ENCODE measurements around the gene KRI1.

KRI1 gene

GRCh38 chr19:10565567-10566407, at the start of gene KRI1:
KRI1 (minus strand) TSS chr19:10566010; CDS start chr19:10565999, 11 bp downstream.
- peak; percentile 97 for DNase-seq

GRCh38 chr19:10612499-10613119, 46.8 kb upstream of the KRI1 start:
- no peak for DNase-seq

- DNase-seq: no peak
Observed at GRCh38 chr19:10611907-10612306, 46.1 kb upstream of the KRI1 start.

DNA sequence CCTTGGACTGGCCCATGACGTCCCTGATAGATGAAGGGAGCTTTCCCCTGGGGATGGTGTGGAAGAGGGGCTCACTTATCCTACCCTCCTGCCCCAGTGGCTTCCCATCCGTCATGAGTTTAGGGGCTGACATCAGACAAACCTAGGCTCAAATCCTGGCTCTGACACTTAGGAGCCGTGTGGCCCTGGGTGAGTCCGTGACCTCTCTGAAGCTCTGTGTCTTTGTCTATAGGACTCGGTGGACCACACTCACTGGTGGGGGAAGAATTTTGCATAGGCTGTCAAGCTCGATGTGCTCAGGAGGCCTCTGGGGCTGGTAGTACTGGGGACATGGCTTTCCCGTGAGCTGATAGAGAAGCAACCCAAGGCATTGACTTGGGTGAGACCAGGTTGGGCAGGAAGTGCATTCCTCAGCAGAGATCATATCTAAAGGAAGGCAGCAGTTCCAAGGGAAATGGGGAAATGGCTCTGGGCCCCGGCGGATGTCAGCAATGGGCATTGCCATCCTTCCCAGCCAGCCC, 38.7 kb upstream of the KRI1 start:
- no peak for DNase-seq

- DNase-seq: no peak
Observed at GRCh38 chr19:10603873-10604459, 38.2 kb upstream of the KRI1 start.

GRCh38 chr19:10603084-10603872, 37.5 kb upstream of the KRI1 start:
- DNase-seq: no peak

DNA sequence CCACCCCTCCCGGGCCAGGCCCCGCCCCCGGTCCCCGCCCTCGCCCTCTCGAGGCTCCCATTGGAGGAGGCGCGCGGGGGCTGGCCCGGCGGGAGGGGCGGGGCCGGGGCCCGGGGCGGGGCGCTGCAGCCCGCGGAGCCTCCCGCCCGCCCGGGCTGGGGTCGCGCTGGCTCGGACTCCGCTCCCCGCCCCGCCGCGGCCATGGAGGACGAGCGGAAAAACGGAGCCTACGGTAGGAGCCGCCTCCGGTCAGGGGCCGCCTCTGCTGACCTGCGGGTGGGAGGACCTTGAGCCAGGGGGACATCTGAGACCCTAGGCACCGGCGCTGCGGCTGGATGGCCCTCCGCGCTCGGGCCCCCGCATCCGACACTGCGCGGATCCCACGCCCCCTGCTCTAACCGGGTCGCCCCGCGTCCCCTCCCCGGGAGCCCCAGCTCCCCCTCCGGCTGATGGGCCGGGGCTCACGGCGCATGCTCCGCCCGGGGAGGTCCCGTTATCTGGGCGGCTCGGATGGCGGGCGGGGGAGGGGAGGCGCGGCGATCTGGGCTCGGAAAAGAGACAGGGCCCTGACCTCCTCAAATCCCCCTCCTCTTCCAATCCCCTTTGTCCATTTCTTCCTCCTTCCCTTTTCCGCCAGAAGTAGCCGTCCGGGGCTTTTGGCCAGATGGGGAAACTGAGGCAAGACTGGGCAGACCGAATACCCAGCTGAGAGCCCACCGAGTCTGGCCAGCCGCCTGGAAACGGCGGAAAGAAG, 36.7 kb upstream of the KRI1 start:
- DNase-seq: peak; percentile 77

DNA sequence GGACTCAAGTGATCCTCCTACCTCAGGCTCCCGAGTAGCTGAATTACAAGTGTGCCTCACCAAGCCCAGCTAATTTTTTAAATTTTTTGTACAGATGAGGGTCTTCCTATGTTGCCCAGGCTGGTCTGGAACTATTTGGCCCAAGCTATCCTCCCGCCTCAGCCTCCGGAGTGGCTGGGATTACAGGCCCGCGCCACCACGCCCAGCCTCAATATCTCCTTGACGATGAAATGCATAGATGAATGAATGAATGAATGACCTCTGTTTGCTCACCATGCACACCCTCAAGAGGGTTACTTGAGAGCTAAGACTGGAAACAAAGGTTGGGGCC, 36.2 kb upstream of the KRI1 start:
- no peak for DNase-seq

DNA sequence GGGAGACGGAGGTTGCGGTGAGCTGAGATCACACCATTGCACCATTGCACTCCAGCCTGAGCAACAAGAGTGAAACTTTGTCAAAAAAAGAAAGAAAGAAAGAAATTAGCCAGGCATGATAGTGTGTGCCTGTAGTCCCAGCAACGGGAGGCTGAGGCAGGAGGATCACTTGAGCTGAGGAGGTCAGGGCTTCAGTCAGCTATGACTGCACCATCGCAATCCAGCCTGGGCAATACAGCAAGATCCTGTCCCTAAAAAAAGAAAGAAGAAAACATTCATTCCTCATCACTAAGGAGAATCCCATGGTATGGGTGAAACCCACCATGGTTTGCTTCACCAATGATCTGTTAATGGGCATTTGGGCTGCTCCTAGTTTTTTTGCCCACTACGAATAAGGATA, 34.3 kb upstream of the KRI1 start:
- DNase-seq: no peak

DNA sequence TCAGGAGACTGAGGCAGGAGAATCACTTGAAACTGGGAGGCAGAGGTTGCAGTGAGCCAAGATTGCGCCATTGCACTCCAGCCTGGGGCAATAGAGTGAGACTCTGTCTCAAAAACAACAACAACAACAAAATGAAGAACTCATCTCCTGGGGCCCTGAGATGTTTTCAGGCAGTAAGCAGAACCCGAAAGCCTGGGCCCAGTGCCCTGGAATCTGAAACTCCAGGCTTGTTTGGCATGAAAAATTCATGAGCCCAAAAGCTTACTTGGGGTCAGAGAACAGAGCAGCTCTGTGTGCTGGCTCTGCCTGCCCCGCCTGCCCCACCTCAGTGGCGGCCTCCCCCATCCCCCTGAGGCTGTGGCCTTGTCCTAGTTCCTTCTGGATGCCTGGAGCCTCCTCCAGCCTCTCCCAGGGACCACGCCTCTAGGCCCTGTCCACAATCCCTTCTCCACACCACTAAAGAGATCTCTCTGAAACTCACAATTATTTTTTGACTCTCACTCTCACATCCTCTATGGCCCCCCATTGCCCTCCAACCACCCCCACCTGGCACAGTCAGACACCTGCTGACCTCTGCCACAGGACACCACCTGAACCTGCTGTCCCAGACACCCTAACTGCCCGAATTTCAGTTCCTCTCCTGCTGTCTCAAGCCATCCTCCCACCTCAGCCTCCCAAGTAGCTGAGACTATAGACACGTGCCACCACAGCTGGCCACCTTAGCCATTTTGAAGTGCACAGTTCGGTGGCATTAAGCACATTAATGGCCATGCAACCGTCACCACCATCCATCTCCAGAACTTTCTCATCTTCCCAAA, 28.2 kb upstream of the KRI1 start:
- DNase-seq: no peak

GRCh38 chr19:10593148-10593547, 27.3 kb upstream of the KRI1 start:
- no peak for DNase-seq

DNA sequence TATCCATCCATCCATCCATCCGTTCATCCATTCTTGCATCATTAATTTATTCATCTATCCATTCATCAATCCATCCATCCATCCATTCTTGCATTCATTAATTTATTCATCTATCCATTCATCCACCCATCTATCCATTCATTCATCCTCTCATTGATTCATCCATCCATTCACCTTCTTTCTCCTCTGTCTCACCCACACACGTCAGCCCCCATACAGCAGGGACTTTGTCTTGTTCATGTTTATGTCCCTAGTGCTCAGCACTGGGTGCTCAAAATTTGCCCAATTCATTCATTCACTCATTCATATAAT, 22.0 kb upstream of the KRI1 start:
- DNase-seq: no peak

DNA sequence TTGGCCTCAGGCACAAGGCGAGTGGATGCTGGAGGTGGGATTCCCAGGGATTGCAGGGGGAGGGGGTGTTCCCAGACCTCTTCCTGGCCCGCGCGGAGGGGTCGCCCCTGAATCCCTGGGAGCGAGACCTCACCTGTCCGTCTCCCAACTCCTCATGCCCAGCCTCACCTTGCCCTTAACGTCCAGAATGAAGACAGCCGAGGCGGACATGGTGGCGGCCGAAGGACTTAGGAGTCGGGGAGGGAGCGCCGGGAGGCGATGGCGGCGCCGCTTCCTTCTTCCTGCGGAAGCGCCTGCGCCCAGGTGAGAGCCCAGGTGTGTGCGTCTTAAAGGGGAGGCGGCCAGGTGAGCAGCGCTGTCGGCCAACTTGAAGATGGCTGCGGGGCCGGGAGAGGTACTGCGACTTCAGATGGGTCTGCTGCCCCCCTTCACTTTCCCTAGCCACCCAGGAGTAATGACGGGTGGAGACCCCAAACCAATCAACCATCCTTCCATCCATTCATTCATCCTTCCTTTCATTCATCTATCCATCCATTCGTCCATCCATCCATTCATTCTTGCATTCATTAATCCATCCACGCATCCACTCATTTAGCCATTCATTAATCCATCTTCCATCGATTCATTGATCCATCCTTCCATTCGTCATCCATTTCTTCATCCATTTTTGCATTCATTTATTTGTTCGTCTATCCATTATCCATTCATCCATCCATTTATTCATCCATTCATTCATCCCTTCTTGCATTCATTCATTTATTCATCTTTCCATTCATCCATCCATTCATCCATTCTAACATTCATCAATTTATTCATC, 21.4 kb upstream of the KRI1 start, which contains the start of gene AP1M2:
Gene AP1M2 (minus strand): TSS at position 291 of the 817 bp plus-strand sequence. CDS start 81 bp downstream, at position 210.
- peak; percentile 83 for DNase-seq

DNA sequence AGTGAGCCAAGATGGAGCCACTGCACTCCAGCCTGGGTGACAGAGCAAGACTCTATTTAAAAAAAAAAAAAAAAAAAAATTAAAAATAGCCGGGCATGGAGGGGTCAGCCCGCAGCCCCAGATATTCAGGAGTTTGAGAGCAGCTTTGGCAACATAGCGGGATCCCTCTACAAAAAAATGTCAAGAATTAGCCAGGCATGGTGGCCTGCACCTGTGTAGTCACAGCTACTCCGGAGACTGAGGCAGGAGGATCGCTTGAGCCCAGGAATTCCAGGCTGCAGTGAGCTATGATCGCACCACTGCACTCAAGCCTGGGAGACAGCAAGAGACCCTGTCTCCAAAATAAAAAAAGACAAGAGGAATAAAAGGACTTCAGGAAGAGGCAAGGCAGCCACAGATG, 20.6 kb upstream of the KRI1 start:
- DNase-seq: no peak

DNA sequence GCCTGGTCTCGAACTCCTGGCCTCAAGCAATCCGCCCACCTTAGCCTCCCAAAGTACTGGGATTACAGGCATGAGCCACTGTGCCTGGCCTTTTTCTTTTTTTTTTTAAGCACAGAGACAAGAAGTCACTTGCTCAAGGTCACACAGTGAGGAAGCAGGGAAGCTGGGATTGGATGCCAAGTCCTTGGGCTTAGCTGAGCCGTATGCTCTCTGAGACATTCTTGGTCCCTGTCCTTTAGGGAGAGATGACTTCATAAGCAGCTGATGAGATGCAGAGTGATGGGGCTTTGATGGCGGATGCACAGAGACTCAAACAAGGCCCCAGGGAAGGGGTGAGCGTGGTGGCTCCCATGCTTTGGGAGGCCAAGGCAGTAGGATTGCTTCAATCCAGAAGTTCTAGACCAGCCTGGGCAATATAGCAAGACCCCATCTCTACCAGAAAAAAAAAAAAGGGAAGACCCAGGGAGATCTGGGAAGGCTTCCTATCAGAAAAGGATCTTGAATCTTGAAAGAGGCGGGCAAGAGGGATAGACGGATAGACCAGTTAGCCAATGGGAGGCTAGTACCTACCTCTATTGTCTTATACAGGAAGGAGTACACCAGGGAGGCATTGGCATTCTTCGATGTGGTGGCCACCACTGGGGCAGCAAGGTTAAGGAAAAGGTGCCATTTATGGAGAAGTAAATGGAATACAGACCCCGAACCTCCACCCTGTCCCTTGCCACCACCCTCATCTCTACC, 17.4 kb upstream of the KRI1 start:
- no peak for DNase-seq

- DNase-seq: no peak
Observed at GRCh38 chr19:10582091-10582490, 16.3 kb upstream of the KRI1 start.

DNA sequence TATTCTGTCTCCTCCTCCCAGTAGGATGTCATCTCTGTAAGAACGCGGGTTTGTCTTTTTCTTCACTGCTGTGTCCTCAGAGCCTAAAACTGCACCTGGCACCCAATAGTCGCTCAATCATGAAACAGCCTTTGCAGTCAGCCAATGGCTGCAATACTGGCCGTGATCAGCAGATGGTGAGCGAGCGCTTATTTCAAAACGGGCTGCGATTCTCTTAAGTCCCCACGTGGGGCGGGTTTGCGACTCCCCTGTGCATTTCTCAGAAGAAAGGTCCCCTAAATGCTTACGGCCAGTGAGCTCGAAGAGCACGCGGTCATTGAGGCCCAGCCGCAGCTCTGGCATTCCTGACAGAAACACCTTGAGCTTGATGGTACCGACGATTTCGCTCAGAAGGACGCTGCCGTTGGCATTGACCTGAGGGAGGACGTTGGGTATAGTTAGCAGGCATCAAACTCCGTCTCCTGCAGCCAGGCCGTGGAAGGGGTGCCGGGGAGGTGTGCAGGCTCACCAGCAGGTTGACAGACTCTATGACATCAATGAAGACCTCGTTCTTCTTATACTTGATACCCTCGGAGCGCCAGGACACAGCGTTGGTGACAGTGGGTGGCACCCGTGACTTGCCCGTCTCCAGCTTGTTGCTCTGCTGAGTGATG, 15.3 kb upstream of the KRI1 start:
- DNase-seq: peak; percentile 93

- no peak for DNase-seq
Observed at GRCh38 chr19:10577951-10578350, 12.1 kb upstream of the KRI1 start.

GRCh38 chr19:10575011-10575716, 9.4 kb upstream of the KRI1 start:
- peak; percentile 22 for DNase-seq

All from DMS53 (cell line).